Germinal center (tissue), 1 donor: ENCODE data around the gene C11orf52.
"Not testable (repeated sequence)": the region's sequence is repeated elsewhere in the genome, so short reads cannot be mapped to it uniquely, and the experiment has no call there.

ENCODE experiments used
- DNase-seq: peaks from one replicate; pipeline ENCODE4 v3.0.0; 2012; ENCODE audit warnings: mixed read lengths, low spot score

C11orf52 gene

GRCh38 chr11:111913031-111913861, 5.5 kb upstream of the C11orf52 start:
- no peak for DNase-seq

- DNase-seq: no peak
Measured at GRCh38 chr11:111913997-111914396, 4.7 kb upstream of the C11orf52 start.

GRCh38 chr11:111916768-111917167, 1.9 kb upstream of the C11orf52 start:
- DNase-seq: no peak

GRCh38 chr11:111917312-111917711, 1.4 kb upstream of the C11orf52 start:
- no peak for DNase-seq

- DNase-seq: no peak
Measured at GRCh38 chr11:111917788-111918187, 925 bp upstream of the C11orf52 start.

GRCh38 chr11:111920908-111921307, 2.2 kb downstream of the C11orf52 start:
- DNase-seq: no peak

GRCh38 chr11:111921541-111922230, 3.0 kb downstream of the C11orf52 start:
- DNase-seq: no peak

- DNase-seq: no peak
Measured at GRCh38 chr11:111922803-111923202, 4.1 kb downstream of the C11orf52 start.

GRCh38 chr11:111923351-111923788, 4.7 kb downstream of the C11orf52 start:
- DNase-seq: no peak

GRCh38 chr11:111923951-111924350, 5.2 kb downstream of the C11orf52 start:
- no peak for DNase-seq

- no peak for DNase-seq
Measured at GRCh38 chr11:111925953-111926352, 7.2 kb downstream of the C11orf52 start.

- peak; percentile 99 for DNase-seq
Measured at GRCh38 chr11:111926505-111927391, 8.0 kb downstream of the C11orf52 start.

GRCh38 chr11:111930472-111930871, 11.8 kb downstream of the C11orf52 start:
- no peak for DNase-seq

GRCh38 chr11:111932611-111932950, 13.9 kb downstream of the C11orf52 start:
- no peak for DNase-seq

GRCh38 chr11:111933176-111933575, 14.5 kb downstream of the C11orf52 start:
- DNase-seq: not testable (repeated sequence)

GRCh38 chr11:111933872-111934271, 15.2 kb downstream of the C11orf52 start:
- DNase-seq: no peak

GRCh38 chr11:111934306-111934705, 15.6 kb downstream of the C11orf52 start:
- DNase-seq: no peak

GRCh38 chr11:111935317-111936039, 16.8 kb downstream of the C11orf52 start:
- no peak for DNase-seq

GRCh38 chr11:111936040-111936540, 17.4 kb downstream of the C11orf52 start:
- no peak for DNase-seq

GRCh38 chr11:111937461-111937769, 18.7 kb downstream of the C11orf52 start:
- no peak for DNase-seq

GRCh38 chr11:111937844-111938243, 19.1 kb downstream of the C11orf52 start:
- DNase-seq: no peak

- peak; percentile 18 for DNase-seq
Measured at GRCh38 chr11:111938687-111939160, 20.0 kb downstream of the C11orf52 start.
